A549 treated with AZD2906 at 1 μM for 4 hours (cell line): ENCODE data around the gene MLX. TPM values are rescaled to one million over a fixed set of nuclear protein-coding genes. Genes with fewer than 3 reads are reported as not detected.

Experiments used
- total RNA-seq: library from RNA; stranded (reverse); fragments of 200-300 nt; extraction: Qiagen RNA extraction; gene quantifications from 5 replicates; pipeline ENCODE4 v1.2.3, GENCODE V29; 2022

The MLX gene
- total RNA-seq: 58.2 to 62.5 TPM (median 61.8 TPM) in 5 replicates

DNA sequence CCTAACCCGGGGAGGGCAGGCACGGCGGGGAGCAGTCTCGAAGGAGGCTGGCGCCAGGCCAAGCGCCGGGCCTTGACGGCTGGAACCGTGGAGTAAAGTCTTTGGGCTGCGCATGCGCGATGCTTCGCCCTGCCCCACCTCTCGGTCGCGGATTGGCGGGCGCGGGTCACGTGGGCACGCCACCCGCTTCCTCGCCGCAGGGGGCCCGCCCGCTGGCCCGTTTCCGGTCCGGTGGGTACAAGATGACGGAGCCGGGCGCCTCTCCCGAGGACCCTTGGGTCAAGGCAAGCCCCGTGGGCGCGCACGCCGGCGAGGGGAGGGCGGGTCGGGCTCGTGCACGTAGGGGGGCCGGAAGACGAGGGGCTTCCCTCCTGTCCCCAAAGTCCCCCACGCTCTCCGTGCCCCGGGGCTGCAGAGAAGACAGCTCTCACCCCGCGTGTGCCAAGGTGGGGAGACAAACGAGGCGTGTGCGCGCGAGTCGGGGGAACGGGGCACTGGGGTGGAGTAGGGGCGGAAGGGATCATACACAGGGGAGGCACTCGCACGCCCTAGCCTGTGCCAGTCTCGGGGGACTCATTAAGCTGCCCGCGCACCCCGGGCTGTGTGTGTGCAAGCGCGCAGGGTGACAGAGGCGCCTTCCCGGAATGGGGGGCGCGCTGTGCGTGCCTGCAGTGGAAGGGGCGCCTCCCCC lies at the start of gene MLX:
Gene MLX (plus strand): TSS at position 218 of the 691 bp plus-strand sequence. CDS start 25 bp downstream, at position 243.

GRCh38 chr17:42536048-42536371 lies 30.9 kb upstream of the MLX start, which contains the start of gene NAGLU:
Gene NAGLU (plus strand): TSS chr17:42536241. CDS start chr17:42536273, 32 bp downstream.

DNA sequence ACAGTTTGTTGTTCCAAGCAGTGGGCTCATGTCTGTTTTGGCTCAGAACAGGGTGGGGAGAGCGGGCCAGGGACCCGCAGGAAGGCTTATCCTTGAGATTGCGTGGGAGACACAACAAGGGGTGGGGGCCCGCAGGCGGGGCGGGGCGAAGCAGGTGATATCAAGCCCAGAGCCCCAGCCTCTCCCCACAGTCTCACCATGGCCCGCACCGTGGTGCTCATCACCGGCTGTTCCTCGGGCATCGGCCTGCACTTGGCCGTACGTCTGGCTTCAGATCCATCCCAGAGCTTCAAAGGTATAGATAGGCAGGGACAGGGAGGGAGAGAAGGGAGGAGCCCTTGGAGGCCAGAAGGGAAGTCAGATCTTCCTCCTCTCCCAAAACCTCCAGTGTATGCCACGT lies 14.2 kb upstream of the MLX start, which contains the start of gene HSD17B1:
Gene HSD17B1 (plus strand): TSS at position 188 of the 400 bp plus-strand sequence. CDS start 11 bp downstream, at position 199.

DNA sequence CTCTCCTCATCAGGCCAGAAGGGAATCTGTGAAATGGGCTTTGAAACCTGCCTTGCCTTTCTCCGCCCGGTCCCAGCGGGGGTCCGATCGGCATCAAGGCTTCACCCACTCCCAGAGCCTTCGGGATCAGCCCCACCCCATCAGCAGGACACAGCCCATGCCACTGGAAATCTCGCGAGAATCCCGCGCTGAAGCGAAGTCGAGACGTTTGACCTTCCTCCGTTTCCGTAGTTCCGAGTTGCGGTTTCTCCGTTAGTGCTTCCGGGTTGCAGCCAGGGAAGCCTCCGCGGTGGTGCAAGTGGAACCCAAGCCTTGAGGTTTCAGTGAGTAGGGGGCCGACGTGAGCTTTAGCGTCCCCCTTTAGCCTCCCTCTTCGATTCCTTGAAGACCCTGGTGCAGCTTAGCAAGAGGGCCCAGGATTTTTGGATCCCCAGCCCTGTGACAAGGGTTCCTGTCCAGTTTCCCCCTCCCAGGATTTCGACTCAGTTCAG lies 5.0 kb upstream of the MLX start, which contains the start of gene COASY:
Gene COASY (plus strand): TSS at position 252 of the 491 bp plus-strand sequence. CDS start 475 bp downstream, outside the sequence.

DNA sequence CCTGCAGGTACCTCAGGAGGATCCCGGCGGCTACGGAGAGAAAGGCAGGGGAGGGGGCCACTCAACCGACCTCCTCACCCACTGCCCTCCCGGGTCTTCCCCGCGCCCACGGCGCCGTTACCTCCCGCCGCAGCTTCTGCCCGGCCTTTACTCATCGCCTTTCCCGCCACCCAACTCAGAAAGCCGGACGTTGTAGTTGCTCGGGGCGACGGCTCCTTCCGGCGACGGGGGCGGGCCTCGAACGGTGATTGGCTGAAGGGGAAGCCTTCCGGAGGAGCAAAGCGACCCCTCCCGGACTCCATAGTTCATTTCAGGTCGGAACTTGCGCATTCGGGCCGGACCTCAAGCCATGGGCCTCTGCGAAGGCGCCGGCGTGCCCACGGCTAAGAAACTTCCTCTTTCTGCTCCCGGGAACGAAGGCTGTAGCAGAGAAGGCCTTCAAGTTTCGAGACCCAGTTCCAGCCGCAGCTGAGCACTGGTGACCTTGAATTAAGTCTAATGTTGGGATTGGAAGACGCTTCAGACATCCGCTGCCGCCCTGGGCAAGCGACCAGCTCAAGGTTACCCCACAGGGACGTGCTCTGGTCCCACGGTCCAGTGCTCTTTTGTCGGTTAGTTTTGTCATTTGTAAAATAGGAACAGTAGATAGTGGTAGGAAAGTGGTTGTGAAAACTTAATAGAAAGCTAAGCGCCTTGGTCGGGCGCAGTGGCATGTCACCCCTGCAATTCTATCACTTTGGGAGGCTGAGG lies 10.8 kb downstream of the MLX start, which contains the start of gene PSMC3IP:
Gene PSMC3IP (minus strand): TSS at position 198 of the 750 bp plus-strand sequence. CDS start 43 bp downstream, at position 155.

GRCh38 chr17:42609182-42609813 lies 42.4 kb downstream of the MLX start, which contains the start of the genes RETREG3 and TUBG1:
Gene RETREG3 (minus strand): TSS chr17:42609374. CDS start chr17:42609324, 50 bp downstream.
Gene TUBG1 (plus strand): TSS chr17:42609683. CDS start chr17:42609738, 55 bp downstream.

Other genes with a start within 250 kb of the MLX start
- 68.0 to 74.3 TPM (median 72.2 TPM) in 5 replicates for gene STAT3, start 178.7 kb upstream of the MLX start, total RNA-seq
- gene CAVIN1, start 143.8 kb upstream of the MLX start, total RNA-seq: 387 to 420 TPM (median 390 TPM) in 5 replicates
- gene ATP6V0A1, start 108.2 kb upstream of the MLX start, total RNA-seq: 29.3 to 42.1 TPM (median 36.0 TPM) in 5 replicates
- 34.3 to 48.3 TPM (median 46.9 TPM) in 5 replicates for gene NAGLU, start 30.9 kb upstream of the MLX start, total RNA-seq
- 0.95 to 1.8 TPM (median 1.5 TPM) in 5 replicates for gene HSD17B1, start 14.2 kb upstream of the MLX start, total RNA-seq
- 103 to 126 TPM (median 118 TPM) in 5 replicates for gene COASY, start 5.0 kb upstream of the MLX start, total RNA-seq
- gene PSMC3IP, start 10.6 kb downstream of the MLX start, total RNA-seq: 30.0 to 33.0 TPM (median 31.6 TPM) in 5 replicates
- gene RETREG3, start 42.3 kb downstream of the MLX start, total RNA-seq: 23.5 to 29.0 TPM (median 26.5 TPM) in 5 replicates
- 134 to 147 TPM (median 139 TPM) in 5 replicates for gene TUBG1, start 42.6 kb downstream of the MLX start, total RNA-seq
- gene TUBG2, start 92.2 kb downstream of the MLX start, total RNA-seq: 15.2 to 22.9 TPM (median 20.9 TPM) in 5 replicates
- 9.6 to 17.7 TPM (median 16.1 TPM) in 5 replicates for gene PLEKHH3, start 109.9 kb downstream of the MLX start, total RNA-seq
- gene CCR10, start 114.7 kb downstream of the MLX start, total RNA-seq: 0.25 to 0.35 TPM (median 0.29 TPM) in 5 replicates
- 4.5 to 5.6 TPM (median 5.0 TPM) in 5 replicates for gene CNTNAP1, start 115.4 kb downstream of the MLX start, total RNA-seq
- gene EZH1, start 177.9 kb downstream of the MLX start, total RNA-seq: 8.9 to 13.0 TPM (median 11.9 TPM) in 5 replicates
- gene RAMP2, start 194.1 kb downstream of the MLX start, total RNA-seq: 0.51 to 1.3 TPM (median 1.2 TPM) in 5 replicates
- gene VPS25, start 206.3 kb downstream of the MLX start, total RNA-seq: 123 to 126 TPM (median 124 TPM) in 5 replicates
- gene WNK4, start 213.5 kb downstream of the MLX start, total RNA-seq: 0.91 to 1.6 TPM (median 1.2 TPM) in 5 replicates
- 112 to 138 TPM (median 133 TPM) in 5 replicates for gene COA3, start 231.6 kb downstream of the MLX start, total RNA-seq
- gene CNTD1, start 231.8 kb downstream of the MLX start, total RNA-seq: 0.03 to 0.06 TPM (median 0.04 TPM) in 4 of 5 replicates, not detected in the other